GM21367 (cell line): ENCODE results near the gene AGBL1.

Experiments
- ATAC-seq: cut with Tn5 transposase; IDR thresholded peaks from one replicate; pipeline ENCODE4 v1.9.1; 2021; ENCODE audit not compliant: unreplicated experiment

The AGBL1 gene

GRCh38 chr15:86162641-86163040, 83.0 kb downstream of the AGBL1 start:
- ATAC-seq: no peak

GRCh38 chr15:86163816-86164215, 84.1 kb downstream of the AGBL1 start:
- ATAC-seq: no peak

- ATAC-seq: no peak
These were observed 84.7 kb downstream of the AGBL1 start for GRCh38 chr15:86164232-86164898.

- ATAC-seq: no peak
These were observed 85.9 kb downstream of the AGBL1 start for GRCh38 chr15:86165265-86166211.

GRCh38 chr15:86167841-86168240, 88.2 kb downstream of the AGBL1 start:
- no peak for ATAC-seq

- no peak for ATAC-seq
These were observed 99.2 kb downstream of the AGBL1 start for GRCh38 chr15:86178845-86179244.

GRCh38 chr15:86183596-86184491, 104.2 kb downstream of the AGBL1 start:
- no peak for ATAC-seq

GRCh38 chr15:86193716-86194380, 114.2 kb downstream of the AGBL1 start:
- no peak for ATAC-seq

- ATAC-seq: no peak
These were observed 118.1 kb downstream of the AGBL1 start for GRCh38 chr15:86197770-86198169.

GRCh38 chr15:86199467-86200145, 119.9 kb downstream of the AGBL1 start:
- ATAC-seq: no peak

- no peak for ATAC-seq
These were observed 121.8 kb downstream of the AGBL1 start for GRCh38 chr15:86201313-86202008.

GRCh38 chr15:86203462-86203861, 123.8 kb downstream of the AGBL1 start:
- no peak for ATAC-seq

- no peak for ATAC-seq
These were observed 125.4 kb downstream of the AGBL1 start for GRCh38 chr15:86205096-86205495.

- no peak for ATAC-seq
These were observed 133.7 kb downstream of the AGBL1 start for GRCh38 chr15:86213420-86213819.

- no peak for ATAC-seq
These were observed 134.2 kb downstream of the AGBL1 start for GRCh38 chr15:86213888-86214287.

- ATAC-seq: no peak
These were observed 141.4 kb downstream of the AGBL1 start for GRCh38 chr15:86221119-86221518.

- ATAC-seq: no peak
These were observed 149.6 kb downstream of the AGBL1 start for GRCh38 chr15:86229306-86229705.

- ATAC-seq: no peak
These were observed 150.3 kb downstream of the AGBL1 start for GRCh38 chr15:86229936-86230335.
